NCI-H1417 treated with DMSO at 0.1 percent for 48 hours (cell line): ENCODE measurements around the gene P2RX6.

Experiments
- DNase-seq: peaks from one replicate; lab custom pipeline; 2025; lab: John Stamatoyannopoulos, UW

P2RX6 gene

GRCh38 chr22:20979940-20980453 lies 35.0 kb upstream of the P2RX6 start:
- DNase-seq: no peak

- DNase-seq: no peak
Measured at GRCh38 chr22:20980523-20980922, 34.4 kb upstream of the P2RX6 start.

- no peak for DNase-seq
Measured at GRCh38 chr22:20980938-20981722, 33.8 kb upstream of the P2RX6 start.

GRCh38 chr22:20981787-20982562 lies 33.0 kb upstream of the P2RX6 start, which contains the start of gene LZTR1:
LZTR1 (plus strand) TSS chr22:20982297; CDS start chr22:20982372, 75 bp downstream.
- DNase-seq: no peak

GRCh38 chr22:20982563-20982882 lies 32.4 kb upstream of the P2RX6 start:
- DNase-seq: no peak

- no peak for DNase-seq
Measured at GRCh38 chr22:20983081-20983771, 31.7 kb upstream of the P2RX6 start.

- no peak for DNase-seq
Measured at GRCh38 chr22:20985720-20986119, 29.2 kb upstream of the P2RX6 start.

- DNase-seq: no peak
Measured at GRCh38 chr22:20986365-20986764, 28.6 kb upstream of the P2RX6 start.

- no peak for DNase-seq
Measured at GRCh38 chr22:20987375-20987774, 27.6 kb upstream of the P2RX6 start.

- no peak for DNase-seq
Measured at GRCh38 chr22:20988573-20989322, 26.2 kb upstream of the P2RX6 start.

GRCh38 chr22:20989323-20990138 lies 25.4 kb upstream of the P2RX6 start:
- DNase-seq: no peak

GRCh38 chr22:20990184-20991180 lies 24.5 kb upstream of the P2RX6 start:
- no peak for DNase-seq

GRCh38 chr22:20991252-20992055 lies 23.5 kb upstream of the P2RX6 start:
- DNase-seq: no peak

- DNase-seq: no peak
Measured at GRCh38 chr22:20992056-20992442, 22.9 kb upstream of the P2RX6 start.

GRCh38 chr22:20992456-20993303 lies 22.3 kb upstream of the P2RX6 start:
- DNase-seq: no peak

- no peak for DNase-seq
Measured at GRCh38 chr22:20993304-20994127, 21.4 kb upstream of the P2RX6 start.
